IMR-90 (cell line): ENCODE data around the gene CYREN. TPM values are rescaled to one million over a fixed set of nuclear protein-coding genes. Genes with fewer than 3 reads are reported as not detected.

Experiments
- ATAC-seq: fragments of 200-7000 bp; cut with Tn5 transposase; 2 replicates; pipeline ENCODE4 v1.9.1; 2020; ENCODE audit warnings: low read depth, mild to moderate bottlenecking, moderate library complexity
- BruUV-seq: library from RNA; stranded (reverse); fragments of 400-500 nt; replicated peaks from 2 replicates; lab custom pipeline; 2021; lab: Mats Ljungman, UMichigan
- CTCF ChIA-PET: fragments of 300-600 bp; formaldehyde crosslinking; extraction: SDS; loops from one replicate; lab custom pipeline; 2021; ENCODE audit warnings: antibody characterized with exemption; lab: Yijun Ruan, JAX
- POLR2A ChIA-PET: fragments of 300-600 bp; sonication (Branson Sonifier 250); formaldehyde crosslinking; loops from one replicate; lab custom pipeline; 2022; ENCODE audit warnings: antibody characterized with exemption; ENCODE audit not compliant: unreplicated experiment; lab: Charles Lee
- DNase-seq: peaks from one replicate; pipeline ENCODE4 v3.0.0; 2013
- H2AFZ ChIP-seq: replicated peaks from 2 replicates; pipeline ENCODE3; 2013; ENCODE audit warnings: low read length, mild to moderate bottlenecking; ENCODE audit not compliant: poor library complexity
- H2AK5ac ChIP-seq: 2 replicates; pipeline ENCODE4 v1.6.1; 2013; ENCODE audit warnings: low read depth, low read length, inconsistent platforms
- H2AK9ac ChIP-seq: replicated peaks from 2 replicates; pipeline ENCODE3; 2013; ENCODE audit warnings: mild to moderate bottlenecking, low read depth, low read length, moderate library complexity; ENCODE audit not compliant: poor library complexity
- H2BK120ac ChIP-seq: 2 replicates; pipeline ENCODE4 v1.6.1; 2013; ENCODE audit warnings: low read depth, low read length, inconsistent platforms
- H2BK15ac ChIP-seq: 3 replicates; pipeline ENCODE4 v1.6.1; 2013; ENCODE audit warnings: low read depth, low read length, inconsistent platforms
- H2BK20ac ChIP-seq: 2 replicates; pipeline ENCODE4 v1.6.1; 2013; ENCODE audit warnings: low read depth, mild to moderate bottlenecking, inconsistent platforms, low read length, moderate library complexity
- H2BK5ac ChIP-seq: 2 replicates; pipeline ENCODE4 v1.6.1; 2013; ENCODE audit warnings: mild to moderate bottlenecking, low read depth, low read length, inconsistent platforms; ENCODE audit not compliant: poor library complexity, severe bottlenecking
- H3K14ac ChIP-seq: replicated peaks from 2 replicates; pipeline ENCODE4 v1.6.1; 2013; ENCODE audit warnings: low read depth, low read length, inconsistent platforms
- H3K18ac ChIP-seq: 2 replicates; pipeline ENCODE4 v1.6.1; 2013; ENCODE audit warnings: low read depth, low read length, control low read depth
- H3K23ac ChIP-seq: 2 replicates; pipeline ENCODE4 v1.6.1; 2013; ENCODE audit warnings: low read depth, low read length, inconsistent platforms
- H3K27ac ChIP-seq: 2 replicates; pipeline ENCODE4 v1.5.1; 2013; ENCODE audit warnings: mild to moderate bottlenecking, control low read depth, low read length; ENCODE audit not compliant: insufficient read depth
- H3K27me3 ChIP-seq: 2 replicates; pipeline ENCODE4 v1.6.1; 2013; ENCODE audit warnings: low read length; ENCODE audit not compliant: control insufficient read depth, insufficient read depth
- H3K36me3 ChIP-seq: 2 replicates; pipeline ENCODE4 v1.6.1; 2013; ENCODE audit warnings: low read length, mixed read lengths; ENCODE audit not compliant: control insufficient read depth, insufficient read depth
- H3K4ac ChIP-seq: 2 replicates; pipeline ENCODE4 v1.6.1; 2013; ENCODE audit warnings: low read depth, low read length, inconsistent platforms
- H3K4me1 ChIP-seq: 2 replicates; pipeline ENCODE4 v1.6.1; 2013; ENCODE audit warnings: low read length, mixed read lengths; ENCODE audit not compliant: control insufficient read depth, insufficient read depth
- H3K4me2 ChIP-seq: 2 replicates; pipeline ENCODE4 v1.6.1; 2013; ENCODE audit warnings: low read depth, mild to moderate bottlenecking, control low read depth, low read length, moderate library complexity
- H3K4me3 ChIP-seq: 2 replicates; pipeline ENCODE4 v1.5.1; 2013; ENCODE audit warnings: low read depth, mild to moderate bottlenecking, control low read depth, low read length, moderate library complexity; ENCODE audit not compliant: insufficient read depth
- H3K56ac ChIP-seq: 2 replicates; pipeline ENCODE4 v1.6.1; 2013; ENCODE audit warnings: low read length, inconsistent platforms; ENCODE audit not compliant: insufficient read depth; ENCODE audit errors: extremely low read depth
- H3K79me1 ChIP-seq, 2 experiments: 2 replicates each; pipeline ENCODE4 v1.6.1; 2013; ENCODE audit warnings: low read length in 2 of 2, inconsistent platforms in 1 of 2, low read depth in 1 of 2
- H3K9ac ChIP-seq: 2 replicates; pipeline ENCODE4 v1.6.1; 2013; ENCODE audit warnings: low read depth, low read length, control low read depth
- H3K9me1 ChIP-seq: 2 replicates; pipeline ENCODE4 v1.6.1; 2013; ENCODE audit warnings: low read length, inconsistent platforms; ENCODE audit not compliant: insufficient read depth
- H3K9me3 ChIP-seq: 2 replicates; pipeline ENCODE4 v1.6.1; 2013; ENCODE audit warnings: low read length; ENCODE audit not compliant: control insufficient read depth, insufficient read depth
- H4K20me1 ChIP-seq: 2 replicates; pipeline ENCODE4 v1.6.1; 2013; ENCODE audit warnings: low read length, inconsistent platforms; ENCODE audit not compliant: insufficient read depth
- H4K5ac ChIP-seq: 2 replicates; pipeline ENCODE4 v1.6.1; 2013; ENCODE audit warnings: mild to moderate bottlenecking, low read depth, low read length, control low read depth
- H4K8ac ChIP-seq, 2 experiments: 2 replicates each; pipeline ENCODE4 v1.6.1; 2013; ENCODE audit warnings: low read depth in 2 of 2, low read length in 2 of 2, control low read depth in 1 of 2, inconsistent platforms in 1 of 2
- H4K91ac ChIP-seq: 2 replicates; pipeline ENCODE4 v1.6.1; 2013; ENCODE audit warnings: low read depth, low read length, inconsistent platforms; ENCODE audit not compliant: insufficient read depth
- CEBPB ChIP-seq: IDR thresholded peaks from 2 replicates; pipeline ENCODE4 v1.6.1; 2012; ENCODE audit warnings: low read depth, low read length, improper control_type of control experiment
- CHD1 ChIP-seq: IDR thresholded peaks from 2 replicates; pipeline ENCODE4 v1.6.1; 2012; ENCODE audit warnings: low read depth, low read length, improper control_type of control experiment
- CTCF ChIP-seq: conservative IDR thresholded peaks from 2 replicates; pipeline ENCODE4 v1.5.1; 2012; ENCODE audit warnings: mild to moderate bottlenecking, low read depth, low read length, improper control_type of control experiment
- FOS ChIP-seq: fragments of 150-350 bp; IDR thresholded peaks from 2 replicates; pipeline ENCODE4 v1.6.1; 2016; ENCODE audit warnings: low read depth, low read length
- MAFK ChIP-seq: IDR thresholded peaks from 2 replicates; pipeline ENCODE4 v1.6.1; 2012; ENCODE audit warnings: low read depth, low read length, improper control_type of control experiment
- MXI1 ChIP-seq: IDR thresholded peaks from 2 replicates; pipeline ENCODE4 v1.6.1; 2012; ENCODE audit warnings: low read depth, mild to moderate bottlenecking, low read length, moderate library complexity, borderline replicate concordance
- NFE2L2 ChIP-seq: fragments of 150-350 bp; IDR thresholded peaks from 2 replicates; pipeline ENCODE4 v1.6.1; 2016; ENCODE audit warnings: low read depth, mild to moderate bottlenecking, low read length
- POLR2A ChIP-seq: IDR thresholded peaks from 2 replicates; pipeline ENCODE4 v1.6.1; 2012; ENCODE audit warnings: mild to moderate bottlenecking, low read depth, low read length
- SMC3 ChIP-seq: fragments of 150-350 bp; IDR thresholded peaks from 2 replicates; pipeline ENCODE4 v1.6.1; 2016; ENCODE audit warnings: low read depth, mild to moderate bottlenecking, antibody characterized with exemption, low read length, moderate library complexity
- WGBS, 2 experiments: methylation state at CpG; one replicate each; pipeline versions ENCODE4 v1.1.5 to v1.1.7; 2013; ENCODE audit warnings: missing lambda C conversion rate in 2 of 2; ENCODE audit not compliant: insufficient read length in 1 of 2; ENCODE audit errors: extremely low coverage in 2 of 2; 5-methylcytosine and 5-hydroxymethylcytosine counted together
- dilution Hi-C: fragments of 300-500 bp; cut with HindIII; formaldehyde crosslinking; loops from one replicate; pipeline ENCODE4 v1.14.3; 2018; ENCODE audit warnings: low sequenced_read_pairs; ENCODE audit not compliant: unreplicated experiment
- in situ Hi-C: fragments of 300-500 bp; cut with MboI; formaldehyde crosslinking; loops from 3 replicates; pipeline ENCODE4 v1.14.3; 2019; ENCODE audit warnings: low sequenced_read_pairs, inconsistent platforms, mixed read lengths
- intact Hi-C: fragments of 100-400 bp; cut with micrococcal nuclease; formaldehyde crosslinking; loops from 2 replicates; pipeline ENCODE4 v1.10.0; 2022
- polyA plus RNA-seq, 3 experiments: library from polyadenylated mRNA; depleted of rRNA; stranded (reverse); fragments of >200 nt; gene quantifications; 2 replicates each; pipeline ENCODE4 v1.2.3, GENCODE V29; 2012; ENCODE audit warnings: low replicate concordance in 1 of 3
- total RNA-seq: library from RNA; depleted of rRNA; stranded (reverse); fragments of >200 nt; gene quantifications from 2 replicates; pipeline ENCODE4 v1.2.3, GENCODE V29; 2012

Gene CYREN
- total and polyA plus RNA-seq, 2 of the 4 experiments (the other 2 are of a cell fraction): 26.5 to 29.2 TPM

GRCh38 chr7:135181261-135181928, 10.9 kb upstream of the CYREN start:
- CTCF ChIA-PET: interaction anchor here (0.9 kb wide), 1 partner anchor 10 kb away, joined by 6 read pairs; no protein-coding TSS in a partner anchor
- 100% methylated on average over 2 of the region's 3 CpGs; no CpG with 5 or more reads in 1 of the 2 experiments for WGBS, 2 experiments
- in situ Hi-C loops: no loop called here

More at GRCh38 chr7:135181261-135181928, 10.9 kb upstream of the CYREN start:
- POLR2A ChIA-PET: no interaction called here
- Histone ChIP-seq H4K5ac (no peak overlapping the region), H2BK5ac (no peak overlapping the region), H3K9me3 (peaks cover 44% of the 10 kb centered on the region), H3K4me3 (no peak overlapping the region), H3K14ac (no peak overlapping the region), H4K20me1 (no peaks in the 10 kb centered on the region), H3K4me2 (no peak overlapping the region), H3K4ac (no peak overlapping the region), H3K36me3 (peaks cover 29% of the 10 kb centered on the region), H3K27me3 (no peaks in the 10 kb centered on the region), H2BK120ac (no peak overlapping the region), H3K79me1 (no peaks in the 10 kb centered on the region), H3K27ac (no peak overlapping the region), H2AK9ac (no peak overlapping the region), H3K9me1 (no peaks in the 10 kb centered on the region; the same call in 1 of the 2 replicates), H2AK5ac (no peak overlapping the region), H2BK20ac (no peak overlapping the region), H3K23ac (no peak overlapping the region), H2AFZ (no peak overlapping the region), H3K18ac (no peak overlapping the region), H3K4me1 (no peaks in the 10 kb centered on the region), H4K8ac (no peak overlapping the region), H3K56ac (no peak overlapping the region), H3K9ac (no peak overlapping the region), H4K91ac (no peak overlapping the region), H2BK15ac (no peak overlapping the region)
- ATAC-seq (no peak), DNase-seq (no peak)
- intact Hi-C loops: no loop called here
- no peak for TF ChIP-seq NFE2L2
- no peak for TF ChIP-seq CTCF
- no peak for TF ChIP-seq CEBPB
- TF ChIP-seq SMC3: no peak
- TF ChIP-seq CHD1: no peak
- TF ChIP-seq FOS: no peak
- no peak for TF ChIP-seq MAFK
- no peak for TF ChIP-seq POLR2A
- no peak for TF ChIP-seq MXI1
- dilution Hi-C loops: no loop called here
- BruUV-seq: no TSS peak
